Stimulated activated naive CD8-positive, alpha-beta T cell treated with anti-CD3 and anti-CD28 coated beads, Interleukin-15, Interleukin-2, amounts not matched to agents 100 ng/mL and 50 ng/mL, for 24 hours (primary cell): ENCODE measurements around the gene CST8.

ENCODE experiments used
- H3K27ac Mint-ChIP-seq: one replicate; pipeline ENCODE4 v1.8.0; 2021; ENCODE audit warnings: mild to moderate bottlenecking, mixed read lengths
- H3K27me3 Mint-ChIP-seq: one replicate; pipeline ENCODE4 v1.8.0; 2021; ENCODE audit warnings: mixed read lengths
- H3K36me3 Mint-ChIP-seq: one replicate; pipeline ENCODE4 v1.8.0; 2021; ENCODE audit warnings: low read depth, mixed read lengths
- H3K4me1 Mint-ChIP-seq: one replicate; pipeline ENCODE4 v1.8.0; 2021; ENCODE audit warnings: low read depth, mixed read lengths
- H3K4me3 Mint-ChIP-seq: one replicate; pipeline ENCODE4 v1.8.0; 2021; ENCODE audit warnings: mild to moderate bottlenecking, mixed read lengths
- H3K9me3 Mint-ChIP-seq: one replicate; pipeline ENCODE4 v1.8.0; 2021; ENCODE audit warnings: mixed read lengths

CST8 gene

DNA sequence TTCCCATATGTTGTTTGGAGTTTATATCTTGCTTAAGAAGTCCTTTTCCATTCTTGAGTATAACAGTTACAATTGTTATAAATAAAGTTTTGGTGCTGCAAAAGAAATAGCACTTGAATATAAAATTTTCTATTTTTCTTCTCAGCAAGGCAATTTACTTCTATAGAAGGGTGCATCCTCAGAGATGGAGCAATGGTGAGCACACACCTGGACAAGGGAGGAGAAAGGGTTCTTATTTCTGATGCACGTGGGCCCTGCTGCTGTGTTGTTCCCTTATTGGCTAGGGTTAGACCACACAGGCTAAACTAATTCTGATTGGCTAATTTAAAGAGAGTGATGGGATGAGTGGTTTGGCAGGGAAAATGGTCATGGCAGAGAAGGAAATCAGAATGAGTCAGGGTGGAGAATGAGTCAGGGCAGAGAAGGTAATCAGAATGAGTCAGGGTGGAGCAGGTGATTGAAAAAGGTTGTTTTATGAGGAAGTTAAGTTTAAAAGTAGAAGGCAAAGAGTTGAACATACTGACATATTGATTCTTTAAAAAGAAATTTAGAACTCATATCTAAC is 38.0 kb downstream of the CST8 start:
- Mint-ChIP-seq H3K36me3 (peaks cover 5% of the 10 kb centered on the region), H3K27ac (no peak overlapping the region), H3K4me1 (peaks cover 19% of the 10 kb centered on the region), H3K27me3 (peaks cover 5% of the 10 kb centered on the region), H3K4me3 (no peak overlapping the region), H3K9me3 (peaks cover 20% of the 10 kb centered on the region)

DNA sequence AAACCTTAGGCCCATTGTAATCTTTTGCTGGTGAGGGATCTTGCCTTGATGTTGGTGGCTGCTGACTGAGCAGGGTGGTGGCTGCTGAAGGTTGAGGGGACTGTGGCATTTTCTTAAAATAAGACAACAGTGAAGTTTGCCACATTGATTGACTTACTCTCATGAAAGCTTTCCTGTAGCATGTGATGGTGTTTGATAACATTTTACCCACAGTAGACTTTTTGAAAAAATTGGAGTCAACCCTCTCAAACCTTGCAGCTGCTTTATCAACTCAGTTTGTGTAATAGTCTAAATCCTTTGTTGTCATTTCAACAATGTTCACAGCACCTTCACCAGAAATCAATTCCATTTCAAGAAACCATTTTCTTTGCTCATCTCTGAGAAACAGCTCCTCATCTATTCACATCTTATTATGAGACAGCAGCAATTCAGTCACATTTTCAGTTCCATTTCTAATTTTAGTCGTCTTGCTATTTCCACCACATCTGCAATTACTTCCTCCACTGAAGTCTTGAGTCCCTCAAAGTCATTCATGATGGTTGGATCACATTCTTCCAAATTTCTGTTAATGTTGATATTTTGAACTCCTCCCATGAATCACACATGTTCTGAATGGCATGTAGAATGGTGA is 40.1 kb downstream of the CST8 start:
- peaks cover 5% of the 10 kb centered on the region for H3K27me3 Mint-ChIP-seq
- H3K9me3 Mint-ChIP-seq: peaks cover 20% of the 10 kb centered on the region
- peaks cover 5% of the 10 kb centered on the region for H3K36me3 Mint-ChIP-seq
- peaks cover 19% of the 10 kb centered on the region for H3K4me1 Mint-ChIP-seq
- no peak overlapping the region for H3K27ac Mint-ChIP-seq
- H3K4me3 Mint-ChIP-seq: no peak overlapping the region

- Mint-ChIP-seq H3K4me3 (no peak overlapping the region), H3K9me3 (peaks cover 20% of the 10 kb centered on the region), H3K27ac (no peak overlapping the region), H3K4me1 (peaks cover 19% of the 10 kb centered on the region), H3K27me3 (peaks cover 9% of the 10 kb centered on the region), H3K36me3 (peaks cover 5% of the 10 kb centered on the region)
Measured at GRCh38 chr20:23532533-23532932, 41.6 kb downstream of the CST8 start.

GRCh38 chr20:23533161-23533560 is 42.2 kb downstream of the CST8 start:
- Mint-ChIP-seq H3K27ac (no peak overlapping the region), H3K4me1 (peaks cover 19% of the 10 kb centered on the region), H3K27me3 (peaks cover 9% of the 10 kb centered on the region), H3K4me3 (no peak overlapping the region), H3K36me3 (peaks cover 5% of the 10 kb centered on the region), H3K9me3 (peaks cover 16% of the 10 kb centered on the region)

DNA sequence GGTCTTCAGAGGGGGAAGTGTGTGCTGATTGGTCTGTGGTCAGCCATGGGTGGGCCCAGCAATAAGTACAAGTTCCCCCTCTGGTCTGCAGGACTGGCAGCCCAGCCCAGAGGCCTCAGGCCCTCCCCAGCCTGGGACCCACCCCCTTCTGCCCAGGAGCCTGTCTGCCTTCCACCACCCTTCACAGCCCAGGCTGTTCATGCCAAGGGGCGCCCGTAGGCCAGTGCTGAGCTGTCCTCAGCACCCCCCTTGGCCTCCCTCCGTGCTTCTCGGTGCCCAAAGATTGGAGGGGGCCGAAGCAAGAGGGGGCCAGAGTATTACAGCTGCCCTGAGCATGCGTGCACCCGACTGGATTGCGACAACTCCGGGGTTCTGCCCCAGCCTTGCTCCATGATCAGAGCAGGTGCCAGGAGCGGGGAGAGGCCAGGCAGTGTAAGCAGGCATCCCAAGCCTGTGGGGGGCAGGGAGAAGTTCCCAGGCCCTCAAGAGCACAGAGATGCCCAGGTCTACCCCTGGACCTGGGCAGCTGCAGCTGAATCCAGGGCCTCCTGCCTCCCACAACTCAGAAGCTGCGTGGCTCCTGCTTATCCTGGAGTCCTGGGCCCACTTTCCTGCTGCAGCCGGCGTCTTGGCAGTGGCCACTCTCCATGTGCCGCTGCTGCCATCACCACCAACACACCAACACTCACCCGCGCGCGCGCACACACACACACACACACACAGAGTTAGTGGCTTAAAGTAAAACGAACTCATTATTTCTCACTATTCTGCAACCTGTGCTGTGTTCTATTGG is 44.1 kb downstream of the CST8 start:
- H3K4me1 Mint-ChIP-seq: peaks cover 15% of the 10 kb centered on the region
- no peak overlapping the region for H3K4me3 Mint-ChIP-seq
- peaks cover 8% of the 10 kb centered on the region for H3K9me3 Mint-ChIP-seq
- H3K27ac Mint-ChIP-seq: no peak overlapping the region
- H3K27me3 Mint-ChIP-seq: peaks cover 14% of the 10 kb centered on the region
- H3K36me3 Mint-ChIP-seq: no peaks in the 10 kb centered on the region

GRCh38 chr20:23536328-23536974 is 45.5 kb downstream of the CST8 start:
- no peaks in the 10 kb centered on the region for H3K36me3 Mint-ChIP-seq
- H3K4me3 Mint-ChIP-seq: no peak overlapping the region
- peaks cover 12% of the 10 kb centered on the region for H3K27me3 Mint-ChIP-seq
- H3K27ac Mint-ChIP-seq: no peak overlapping the region
- H3K4me1 Mint-ChIP-seq: peaks cover 2% of the 10 kb centered on the region
- H3K9me3 Mint-ChIP-seq: no peaks in the 10 kb centered on the region

DNA sequence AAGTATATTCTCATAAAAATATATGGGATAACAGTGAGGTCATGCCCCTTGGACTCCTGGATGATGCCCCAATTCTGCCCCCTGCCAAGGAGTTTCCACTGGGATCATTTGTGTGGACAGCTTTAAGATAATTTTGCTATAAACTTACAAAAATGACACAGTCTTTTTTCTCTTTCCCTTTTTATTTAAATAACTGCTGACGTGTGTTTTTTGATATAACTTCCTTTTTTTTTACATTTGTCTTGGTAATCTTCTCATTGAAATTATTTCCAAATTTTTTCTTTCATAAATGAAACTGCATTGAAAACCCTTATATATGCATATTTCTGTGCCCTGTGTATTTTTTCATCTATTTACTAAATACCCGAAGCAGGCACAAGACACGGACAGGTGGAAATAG is 46.1 kb downstream of the CST8 start:
- no peaks in the 10 kb centered on the region for H3K4me1 Mint-ChIP-seq
- H3K27ac Mint-ChIP-seq: no peak overlapping the region
- H3K36me3 Mint-ChIP-seq: no peaks in the 10 kb centered on the region
- H3K4me3 Mint-ChIP-seq: no peak overlapping the region
- H3K27me3 Mint-ChIP-seq: peaks cover 12% of the 10 kb centered on the region
- H3K9me3 Mint-ChIP-seq: no peaks in the 10 kb centered on the region

DNA sequence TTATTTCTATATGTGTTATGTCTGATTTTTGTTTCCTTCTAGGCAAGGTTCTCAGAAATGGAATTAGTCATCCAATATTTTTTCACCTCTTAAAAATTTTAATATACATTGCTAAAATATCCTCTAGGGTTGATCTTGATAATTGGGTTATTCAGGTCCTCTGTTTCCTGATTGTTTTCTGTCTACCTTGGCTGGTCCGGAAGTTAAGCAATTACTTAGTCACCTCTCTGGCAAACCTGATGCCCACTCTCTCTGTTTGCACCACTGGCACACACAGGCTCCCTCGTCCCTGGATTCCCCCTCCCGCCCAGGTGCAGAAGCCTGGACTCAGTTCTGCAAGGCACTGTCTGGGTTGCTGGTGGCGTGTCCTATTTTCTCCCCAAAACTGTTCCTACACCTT is 49.7 kb downstream of the CST8 start:
- no peaks in the 10 kb centered on the region for H3K4me1 Mint-ChIP-seq
- H3K27ac Mint-ChIP-seq: no peak overlapping the region
- no peaks in the 10 kb centered on the region for H3K9me3 Mint-ChIP-seq
- no peak overlapping the region for H3K4me3 Mint-ChIP-seq
- no peaks in the 10 kb centered on the region for H3K36me3 Mint-ChIP-seq
- peaks cover 17% of the 10 kb centered on the region for H3K27me3 Mint-ChIP-seq

DNA sequence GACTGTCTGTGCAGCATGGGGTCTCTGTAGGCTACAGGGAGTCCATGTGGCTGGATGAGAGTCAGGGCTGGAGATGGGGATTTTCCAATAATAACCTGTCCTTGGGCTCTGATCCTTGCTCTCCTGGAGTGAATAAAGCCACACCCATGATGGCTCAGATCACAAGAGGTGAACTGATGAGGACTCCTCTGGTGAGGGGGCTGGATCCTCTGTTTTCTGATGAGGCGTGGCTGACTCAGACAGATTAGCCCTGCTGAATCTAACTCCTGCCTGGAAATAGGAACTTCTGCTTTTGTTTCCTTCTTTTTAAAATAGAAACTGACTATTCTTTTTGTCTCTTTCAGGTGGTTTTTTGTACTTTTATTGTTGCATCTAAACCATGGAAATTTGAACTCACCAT is 50.4 kb downstream of the CST8 start:
- H3K27me3 Mint-ChIP-seq: peaks cover 17% of the 10 kb centered on the region

DNA sequence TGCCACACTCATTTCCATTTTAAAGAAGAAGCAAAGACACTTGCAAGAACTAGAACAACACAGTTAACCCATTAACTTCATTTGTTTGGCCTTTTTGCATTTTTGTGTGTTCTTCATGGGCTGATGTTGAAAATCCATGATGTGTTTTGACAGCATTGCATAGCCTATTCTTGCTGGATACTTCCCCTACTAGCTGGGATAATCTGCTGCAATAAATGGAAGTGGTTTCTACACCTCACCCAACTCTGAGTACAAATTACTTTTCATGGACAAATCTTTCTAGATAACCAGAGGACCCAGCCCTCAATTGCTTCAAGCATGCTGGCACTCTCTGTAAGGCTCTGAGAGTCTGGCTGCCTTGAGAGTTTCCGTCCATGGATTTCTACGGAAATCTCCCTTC is 50.9 kb downstream of the CST8 start:
- no peaks in the 10 kb centered on the region for H3K4me1 Mint-ChIP-seq
- no peak overlapping the region for H3K4me3 Mint-ChIP-seq
- H3K27ac Mint-ChIP-seq: no peak overlapping the region
- no peaks in the 10 kb centered on the region for H3K9me3 Mint-ChIP-seq
- no peaks in the 10 kb centered on the region for H3K36me3 Mint-ChIP-seq
- peaks cover 17% of the 10 kb centered on the region for H3K27me3 Mint-ChIP-seq

More for the DNA sequence above, 50.4 kb downstream of the CST8 start:
- no peaks in the 10 kb centered on the region for H3K36me3 Mint-ChIP-seq
- H3K27ac Mint-ChIP-seq: no peak overlapping the region
- H3K4me3 Mint-ChIP-seq: no peak overlapping the region
- no peaks in the 10 kb centered on the region for H3K9me3 Mint-ChIP-seq
- H3K4me1 Mint-ChIP-seq: no peaks in the 10 kb centered on the region

GRCh38 chr20:23542801-23543200 is 51.9 kb downstream of the CST8 start:
- no peaks in the 10 kb centered on the region for H3K36me3 Mint-ChIP-seq
- H3K9me3 Mint-ChIP-seq: no peaks in the 10 kb centered on the region
- no peaks in the 10 kb centered on the region for H3K4me1 Mint-ChIP-seq
- no peak overlapping the region for H3K27ac Mint-ChIP-seq
- peaks cover 14% of the 10 kb centered on the region for H3K27me3 Mint-ChIP-seq
- no peak overlapping the region for H3K4me3 Mint-ChIP-seq

- no peak overlapping the region for H3K27ac Mint-ChIP-seq
- H3K9me3 Mint-ChIP-seq: no peaks in the 10 kb centered on the region
- peaks cover 14% of the 10 kb centered on the region for H3K27me3 Mint-ChIP-seq
- H3K4me3 Mint-ChIP-seq: no peak overlapping the region
- no peaks in the 10 kb centered on the region for H3K36me3 Mint-ChIP-seq
- H3K4me1 Mint-ChIP-seq: no peaks in the 10 kb centered on the region
Measured at GRCh38 chr20:23544133-23544532, 53.2 kb downstream of the CST8 start.
